HG03558 (cell line): ENCODE results near the gene BDNF.
"Not testable (repeated sequence)": the region's sequence is repeated elsewhere in the genome, so short reads cannot be mapped to it uniquely, and the experiment has no call there.

Source experiments
- ATAC-seq: cut with Tn5 transposase; IDR thresholded peaks from one replicate; pipeline ENCODE4 v1.9.1; 2021; ENCODE audit warnings: moderate number of reproducible peaks; ENCODE audit not compliant: unreplicated experiment; ENCODE audit errors: extremely low read depth

Gene BDNF

GRCh38 chr11:27629023-27629422 lies 71.2 kb downstream of the BDNF start:
- not testable (repeated sequence) for ATAC-seq

- ATAC-seq: no peak
These were observed 72.3 kb downstream of the BDNF start for GRCh38 chr11:27627979-27628378.

- no peak for ATAC-seq
These were observed 73.2 kb downstream of the BDNF start for GRCh38 chr11:27626938-27627586.

GRCh38 chr11:27626269-27626937 lies 73.9 kb downstream of the BDNF start:
- ATAC-seq: no peak

GRCh38 chr11:27625347-27625912 lies 74.8 kb downstream of the BDNF start:
- no peak for ATAC-seq

- ATAC-seq: no peak
These were observed 76.2 kb downstream of the BDNF start for GRCh38 chr11:27623945-27624523.

- no peak for ATAC-seq
These were observed 77.5 kb downstream of the BDNF start for GRCh38 chr11:27622541-27623300.

- no peak for ATAC-seq
These were observed 78.7 kb downstream of the BDNF start for GRCh38 chr11:27621405-27622161.

GRCh38 chr11:27619763-27620335 lies 80.4 kb downstream of the BDNF start:
- ATAC-seq: no peak

GRCh38 chr11:27619039-27619574 lies 81.1 kb downstream of the BDNF start:
- no peak for ATAC-seq

- ATAC-seq: no peak
These were observed 81.9 kb downstream of the BDNF start for GRCh38 chr11:27618281-27618915.

GRCh38 chr11:27616711-27617110 lies 83.5 kb downstream of the BDNF start:
- no peak for ATAC-seq

GRCh38 chr11:27615833-27616232 lies 84.4 kb downstream of the BDNF start:
- no peak for ATAC-seq

GRCh38 chr11:27614092-27614491 lies 86.2 kb downstream of the BDNF start:
- ATAC-seq: no peak

GRCh38 chr11:27612932-27613880 lies 87.0 kb downstream of the BDNF start:
- ATAC-seq: no peak

- no peak for ATAC-seq
These were observed 88.3 kb downstream of the BDNF start for GRCh38 chr11:27611947-27612455.

GRCh38 chr11:27611390-27611789 lies 88.9 kb downstream of the BDNF start:
- no peak for ATAC-seq

- no peak for ATAC-seq
These were observed 89.3 kb downstream of the BDNF start for GRCh38 chr11:27610946-27611345.
